ENCODE data around the gene YIF1A. TPM values are rescaled to one million over a fixed set of nuclear protein-coding genes. Genes with fewer than 3 reads are reported as not detected.

YIF1A gene
- total RNA-seq, 1 donor, result 187 TPM

DNA sequence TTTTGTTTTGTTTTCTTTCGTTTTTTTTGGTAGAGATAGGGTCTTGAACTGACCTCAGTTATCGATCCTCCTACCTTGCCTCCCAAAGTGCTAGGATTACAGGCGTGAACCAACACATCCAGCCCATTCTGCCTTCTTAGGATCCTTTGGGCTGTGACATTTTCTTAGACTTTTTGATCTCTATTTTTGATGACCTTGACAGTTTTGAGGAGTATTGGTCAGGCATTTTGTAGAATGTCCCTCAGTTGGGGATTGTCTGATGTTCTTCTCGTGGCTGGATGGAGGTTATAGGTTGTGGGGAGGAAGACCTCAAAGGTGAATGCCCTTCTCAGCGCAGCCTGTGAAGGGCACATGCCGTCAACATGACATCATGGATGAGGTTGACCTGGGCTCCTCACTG, 40.0 kb downstream of the YIF1A start:
- DNase-seq (ENCODE audit: low read depth), result no peak
- H3K4me3 ChIP-seq (ENCODE audit: low read depth, low read length), result no peak overlapping the region
- TF ChIP-seq, protein P1, sequence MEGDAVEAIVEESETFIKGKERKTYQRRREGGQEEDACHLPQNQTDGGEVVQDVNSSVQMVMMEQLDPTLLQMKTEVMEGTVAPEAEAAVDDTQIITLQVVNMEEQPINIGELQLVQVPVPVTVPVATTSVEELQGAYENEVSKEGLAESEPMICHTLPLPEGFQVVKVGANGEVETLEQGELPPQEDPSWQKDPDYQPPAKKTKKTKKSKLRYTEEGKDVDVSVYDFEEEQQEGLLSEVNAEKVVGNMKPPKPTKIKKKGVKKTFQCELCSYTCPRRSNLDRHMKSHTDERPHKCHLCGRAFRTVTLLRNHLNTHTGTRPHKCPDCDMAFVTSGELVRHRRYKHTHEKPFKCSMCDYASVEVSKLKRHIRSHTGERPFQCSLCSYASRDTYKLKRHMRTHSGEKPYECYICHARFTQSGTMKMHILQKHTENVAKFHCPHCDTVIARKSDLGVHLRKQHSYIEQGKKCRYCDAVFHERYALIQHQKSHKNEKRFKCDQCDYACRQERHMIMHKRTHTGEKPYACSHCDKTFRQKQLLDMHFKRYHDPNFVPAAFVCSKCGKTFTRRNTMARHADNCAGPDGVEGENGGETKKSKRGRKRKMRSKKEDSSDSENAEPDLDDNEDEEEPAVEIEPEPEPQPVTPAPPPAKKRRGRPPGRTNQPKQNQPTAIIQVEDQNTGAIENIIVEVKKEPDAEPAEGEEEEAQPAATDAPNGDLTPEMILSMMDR (IDR thresholded peaks at IDR 0.05; ENCODE audit: insufficient read depth, low read depth, low read length), result no peak

DNA sequence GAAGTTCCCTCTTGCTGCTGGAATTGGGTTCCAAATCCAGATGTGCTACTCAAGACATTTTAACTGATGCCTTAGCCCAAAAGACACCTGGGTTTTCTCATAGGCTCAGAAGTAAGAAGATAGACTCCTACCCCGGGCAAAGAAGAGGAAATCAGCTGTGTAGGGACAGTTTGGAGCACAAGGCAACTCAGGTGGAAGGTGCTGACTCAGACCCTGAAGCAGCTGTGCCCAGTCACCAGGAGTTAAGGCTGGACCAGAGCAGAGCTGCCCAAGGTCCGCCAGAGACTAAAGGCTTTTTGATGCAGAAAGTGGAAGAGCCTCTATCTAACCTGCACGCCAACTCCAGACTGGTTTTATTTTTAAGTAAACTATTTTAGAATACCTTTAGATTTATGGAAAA, 41.1 kb downstream of the YIF1A start:
- TF ChIP-seq, protein P1 (IDR thresholded peaks at IDR 0.05; ENCODE audit: insufficient read depth, low read depth, low read length), result no peak
- no peak for DNase-seq (ENCODE audit: low read depth)
- no peak overlapping the region for H3K4me3 ChIP-seq (ENCODE audit: low read depth, low read length)

DNA sequence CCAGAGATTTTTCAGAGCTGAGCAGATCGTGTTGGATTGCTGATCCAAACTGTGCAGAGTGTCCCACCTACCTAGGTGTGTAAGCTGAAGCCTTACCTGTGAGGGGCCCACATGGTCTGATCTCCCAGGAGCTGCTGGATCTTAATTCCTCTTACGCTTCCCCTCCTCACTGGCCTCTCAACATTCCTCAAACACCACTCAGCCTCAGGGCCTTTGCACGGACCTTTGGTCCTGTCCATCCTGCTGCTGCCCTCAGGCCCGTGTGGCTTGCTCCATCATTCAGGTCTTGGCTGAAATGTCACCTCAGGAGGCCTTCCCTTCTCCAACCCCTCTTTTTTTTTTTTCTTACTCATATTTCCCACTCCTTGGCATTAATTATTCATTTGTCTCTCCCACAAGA, 41.6 kb downstream of the YIF1A start:
- TF ChIP-seq, protein P1 (IDR thresholded peaks at IDR 0.05; ENCODE audit: insufficient read depth, low read depth, low read length), result no peak
- no peak overlapping the region for H3K4me3 ChIP-seq (ENCODE audit: low read depth, low read length)
- DNase-seq (ENCODE audit: low read depth), result no peak

DNA sequence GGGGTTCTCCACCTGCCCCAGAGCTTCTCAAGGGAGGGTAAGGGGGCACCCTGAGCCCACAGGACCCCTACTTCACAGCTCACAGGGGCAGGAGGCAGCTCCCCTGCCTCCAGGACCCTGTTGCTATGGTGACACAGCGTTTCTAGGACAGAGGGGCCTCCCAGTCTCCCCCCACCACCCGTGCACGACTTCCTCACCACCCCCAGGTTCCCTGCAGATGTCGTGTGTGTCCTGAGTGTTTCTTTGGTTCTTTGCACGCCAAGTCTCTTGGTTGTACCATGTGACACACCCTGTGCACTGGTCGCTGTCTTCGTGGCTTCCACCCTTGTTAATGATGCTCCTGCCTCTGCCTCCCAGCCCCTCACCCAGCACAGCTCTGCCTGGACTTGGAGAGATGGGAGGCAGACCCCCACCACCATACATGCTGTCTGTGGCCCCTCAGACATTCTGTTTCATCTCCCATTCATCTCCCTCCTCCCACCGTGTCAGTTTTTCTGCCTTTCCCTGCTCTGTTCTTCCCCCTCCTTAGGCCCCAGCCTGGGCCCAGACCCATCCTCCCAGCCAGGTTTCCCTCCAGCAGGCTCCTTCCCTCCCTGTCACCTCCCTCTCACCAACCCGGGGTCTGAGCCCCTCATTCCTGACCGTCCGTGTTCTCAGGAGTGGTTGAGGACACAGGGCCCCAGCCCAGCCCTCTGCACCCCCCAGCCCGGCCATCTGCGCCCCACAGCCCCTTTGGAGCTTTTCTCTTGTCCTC, 45.0 kb downstream of the YIF1A start:
- TF ChIP-seq, protein P1 (IDR thresholded peaks at IDR 0.05; ENCODE audit: insufficient read depth, low read depth, low read length), result no peak
- no peak overlapping the region for H3K4me3 ChIP-seq (ENCODE audit: low read depth, low read length)
- no peak for DNase-seq (ENCODE audit: low read depth)

DNA sequence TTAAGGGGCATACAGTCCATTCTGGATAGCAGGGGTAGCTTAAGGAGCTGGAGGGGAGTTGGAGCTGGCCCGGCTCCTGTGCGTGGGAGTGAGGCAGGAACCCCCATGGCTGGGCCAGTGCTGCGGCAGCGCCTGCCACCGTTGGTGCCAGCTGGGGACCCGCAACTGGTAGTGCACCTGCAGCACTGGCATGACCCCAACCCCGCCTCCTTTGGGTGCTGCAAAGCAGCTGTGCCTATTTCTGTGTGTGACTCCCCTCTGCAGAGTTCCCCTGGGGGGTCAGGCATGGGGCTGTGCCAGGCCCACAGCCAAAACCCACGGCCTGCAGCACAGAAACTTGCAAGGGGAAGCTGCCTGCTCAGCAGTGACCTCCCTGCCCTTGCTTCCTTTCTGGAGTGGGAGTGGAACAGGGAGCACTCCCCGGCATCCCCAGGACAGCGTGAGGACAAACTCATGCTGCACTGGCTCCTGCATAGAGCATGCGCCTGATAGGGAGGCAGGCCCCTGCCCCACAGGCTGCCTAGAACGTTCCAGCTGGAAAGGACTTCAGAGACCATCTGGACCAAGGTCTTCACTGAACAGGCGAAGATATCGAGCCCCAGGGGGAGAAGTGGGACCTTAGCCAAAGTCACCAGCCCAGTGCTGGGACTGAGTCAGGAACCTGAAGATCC, 46.7 kb downstream of the YIF1A start:
- no peak overlapping the region for H3K4me3 ChIP-seq (ENCODE audit: low read depth, low read length)
- no peak for DNase-seq (ENCODE audit: low read depth)
- TF ChIP-seq, protein P1 (IDR thresholded peaks at IDR 0.05; ENCODE audit: insufficient read depth, low read depth, low read length), result no peak

DNA sequence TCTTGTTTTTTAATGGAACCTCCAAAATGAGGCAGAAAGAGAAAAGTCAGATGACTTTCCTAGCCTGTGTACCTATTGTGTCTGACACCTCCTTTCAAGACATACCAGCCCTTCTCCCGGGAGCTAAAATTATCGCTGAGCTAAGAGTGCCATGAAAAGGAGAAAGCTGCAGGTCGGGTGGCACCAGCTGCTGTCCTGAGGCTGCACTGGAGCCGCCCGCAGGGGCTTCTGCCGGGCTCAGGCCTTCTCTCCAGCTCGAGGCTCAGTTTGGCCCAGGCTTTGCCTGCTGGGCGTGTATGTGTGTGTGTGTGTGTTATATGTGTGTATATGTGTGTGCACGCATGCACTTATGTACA, 48.2 kb downstream of the YIF1A start:
- DNase-seq (ENCODE audit: low read depth), result no peak
- no peak overlapping the region for H3K4me3 ChIP-seq (ENCODE audit: low read depth, low read length)
- TF ChIP-seq, protein P1 (IDR thresholded peaks at IDR 0.05; ENCODE audit: insufficient read depth, low read depth, low read length), result no peak
